Central memory CD4-positive, alpha-beta T cell (primary cell): Measurements from ENCODE around the gene SEMA3A.
"Not testable (repeated sequence)": the region's sequence is repeated elsewhere in the genome, so short reads cannot be mapped to it uniquely, and the experiment has no call there.

Experiments
- DNase-seq: peaks from one replicate; pipeline ENCODE4 v3.0.0; 2022

Gene SEMA3A

GRCh38 chr7:84058311-84059076, 136.1 kb downstream of the SEMA3A start:
- DNase-seq = no peak

GRCh38 chr7:84057576-84057975, 137.0 kb downstream of the SEMA3A start:
- DNase-seq = no peak

- DNase-seq = no peak
These were observed 138.5 kb downstream of the SEMA3A start for GRCh38 chr7:84055904-84056605.

GRCh38 chr7:84055199-84055598, 139.4 kb downstream of the SEMA3A start:
- not testable (repeated sequence) for DNase-seq

- DNase-seq = no peak
These were observed 145.3 kb downstream of the SEMA3A start for GRCh38 chr7:84049071-84049836.

GRCh38 chr7:84047085-84047484, 147.5 kb downstream of the SEMA3A start:
- DNase-seq = no peak

GRCh38 chr7:84044834-84045233, 149.8 kb downstream of the SEMA3A start:
- no peak for DNase-seq

GRCh38 chr7:84043661-84044191, 150.9 kb downstream of the SEMA3A start:
- DNase-seq = no peak

GRCh38 chr7:84042110-84042539, 152.5 kb downstream of the SEMA3A start:
- no peak for DNase-seq

- no peak for DNase-seq
These were observed 152.9 kb downstream of the SEMA3A start for GRCh38 chr7:84041649-84042048.

GRCh38 chr7:84040355-84040754, 154.2 kb downstream of the SEMA3A start:
- no peak for DNase-seq

GRCh38 chr7:84039432-84039831, 155.2 kb downstream of the SEMA3A start:
- DNase-seq = no peak

- no peak for DNase-seq
These were observed 166.9 kb downstream of the SEMA3A start for GRCh38 chr7:84027678-84028077.

- no peak for DNase-seq
These were observed 169.2 kb downstream of the SEMA3A start for GRCh38 chr7:84025332-84025927.

GRCh38 chr7:84022684-84023308, 171.8 kb downstream of the SEMA3A start:
- no peak for DNase-seq

- DNase-seq = no peak
These were observed 172.6 kb downstream of the SEMA3A start for GRCh38 chr7:84022009-84022408.

GRCh38 chr7:84021292-84021908, 173.2 kb downstream of the SEMA3A start:
- no peak for DNase-seq

- no peak for DNase-seq
These were observed 176.9 kb downstream of the SEMA3A start for GRCh38 chr7:84017651-84018050.

- no peak for DNase-seq
These were observed 180.9 kb downstream of the SEMA3A start for GRCh38 chr7:84013616-84014240.

- no peak for DNase-seq
These were observed 184.8 kb downstream of the SEMA3A start for GRCh38 chr7:84009782-84010181.

- DNase-seq = no peak
These were observed 185.5 kb downstream of the SEMA3A start for GRCh38 chr7:84009051-84009450.
